ENCODE measurements around the gene SUPT3H.

DNA sequence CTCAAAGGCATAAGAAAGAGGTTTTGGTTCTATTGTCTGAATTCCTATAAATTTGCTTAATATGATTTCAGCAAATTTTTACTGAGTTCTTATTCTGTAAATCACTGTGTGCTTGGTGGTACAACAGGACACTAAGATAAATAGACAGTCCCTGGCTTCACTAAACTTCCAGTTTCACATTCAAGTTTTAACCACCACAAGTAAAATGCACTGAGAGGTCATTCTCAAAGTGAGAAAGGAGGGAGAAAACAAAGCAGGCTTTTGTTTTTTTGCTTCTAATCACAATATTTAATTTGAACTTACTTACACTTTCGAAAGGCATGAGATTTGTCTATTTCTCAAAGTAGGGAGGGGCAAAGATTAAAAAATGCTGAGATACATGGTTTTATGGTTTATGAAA, 544.5 kb downstream of the SUPT3H start:
- TF ChIP-seq EP300 (IDR thresholded peaks at IDR 0.05), result no peak
- TF ChIP-seq, protein P1, sequence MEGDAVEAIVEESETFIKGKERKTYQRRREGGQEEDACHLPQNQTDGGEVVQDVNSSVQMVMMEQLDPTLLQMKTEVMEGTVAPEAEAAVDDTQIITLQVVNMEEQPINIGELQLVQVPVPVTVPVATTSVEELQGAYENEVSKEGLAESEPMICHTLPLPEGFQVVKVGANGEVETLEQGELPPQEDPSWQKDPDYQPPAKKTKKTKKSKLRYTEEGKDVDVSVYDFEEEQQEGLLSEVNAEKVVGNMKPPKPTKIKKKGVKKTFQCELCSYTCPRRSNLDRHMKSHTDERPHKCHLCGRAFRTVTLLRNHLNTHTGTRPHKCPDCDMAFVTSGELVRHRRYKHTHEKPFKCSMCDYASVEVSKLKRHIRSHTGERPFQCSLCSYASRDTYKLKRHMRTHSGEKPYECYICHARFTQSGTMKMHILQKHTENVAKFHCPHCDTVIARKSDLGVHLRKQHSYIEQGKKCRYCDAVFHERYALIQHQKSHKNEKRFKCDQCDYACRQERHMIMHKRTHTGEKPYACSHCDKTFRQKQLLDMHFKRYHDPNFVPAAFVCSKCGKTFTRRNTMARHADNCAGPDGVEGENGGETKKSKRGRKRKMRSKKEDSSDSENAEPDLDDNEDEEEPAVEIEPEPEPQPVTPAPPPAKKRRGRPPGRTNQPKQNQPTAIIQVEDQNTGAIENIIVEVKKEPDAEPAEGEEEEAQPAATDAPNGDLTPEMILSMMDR (IDR thresholded peaks at IDR 0.05), result no peak

Measured in ovary (tissue), 3 donors.